Fibroblast of mammary gland (primary cell): ENCODE measurements around the gene KCNIP4.

ENCODE experiments used
- DNase-seq: peaks from one replicate; pipeline ENCODE4 v3.0.0-alpha.2; 2010; ENCODE audit warnings: low read depth
- H3K4me3 ChIP-seq: 2 replicates; pipeline ENCODE4 v1.5.1; 2011; ENCODE audit warnings: low read depth, mild to moderate bottlenecking, low read length, moderate library complexity; ENCODE audit not compliant: control insufficient read depth
- TF ChIP-seq, protein P1 (sequence below): conservative IDR thresholded peaks from 2 replicates; pipeline ENCODE4 v1.5.1; 2011; ENCODE audit warnings: low read depth, low read length, inconsistent platforms; ENCODE audit not compliant: control insufficient read depth, insufficient read depth

KCNIP4 gene

DNA sequence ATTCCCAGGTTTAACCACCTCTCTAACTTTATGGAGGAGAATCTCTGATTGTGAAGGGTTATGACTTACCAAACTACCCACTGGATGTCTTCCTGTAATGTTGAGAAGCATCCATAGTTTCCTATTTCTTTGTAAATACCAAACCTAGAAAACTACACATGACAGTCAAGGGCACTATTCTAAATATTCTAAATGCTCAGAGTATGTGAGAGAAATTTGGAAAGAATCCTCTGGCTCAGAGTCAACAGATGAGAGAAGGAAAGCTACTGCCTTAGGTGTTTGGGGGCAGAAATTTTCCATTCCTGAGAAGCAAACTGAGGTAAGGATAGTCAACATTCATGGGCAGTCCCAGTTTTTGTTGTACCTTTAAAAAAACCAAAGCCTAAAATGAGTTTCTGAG lies 155.8 kb downstream of the KCNIP4 start:
- TF ChIP-seq, protein P1, sequence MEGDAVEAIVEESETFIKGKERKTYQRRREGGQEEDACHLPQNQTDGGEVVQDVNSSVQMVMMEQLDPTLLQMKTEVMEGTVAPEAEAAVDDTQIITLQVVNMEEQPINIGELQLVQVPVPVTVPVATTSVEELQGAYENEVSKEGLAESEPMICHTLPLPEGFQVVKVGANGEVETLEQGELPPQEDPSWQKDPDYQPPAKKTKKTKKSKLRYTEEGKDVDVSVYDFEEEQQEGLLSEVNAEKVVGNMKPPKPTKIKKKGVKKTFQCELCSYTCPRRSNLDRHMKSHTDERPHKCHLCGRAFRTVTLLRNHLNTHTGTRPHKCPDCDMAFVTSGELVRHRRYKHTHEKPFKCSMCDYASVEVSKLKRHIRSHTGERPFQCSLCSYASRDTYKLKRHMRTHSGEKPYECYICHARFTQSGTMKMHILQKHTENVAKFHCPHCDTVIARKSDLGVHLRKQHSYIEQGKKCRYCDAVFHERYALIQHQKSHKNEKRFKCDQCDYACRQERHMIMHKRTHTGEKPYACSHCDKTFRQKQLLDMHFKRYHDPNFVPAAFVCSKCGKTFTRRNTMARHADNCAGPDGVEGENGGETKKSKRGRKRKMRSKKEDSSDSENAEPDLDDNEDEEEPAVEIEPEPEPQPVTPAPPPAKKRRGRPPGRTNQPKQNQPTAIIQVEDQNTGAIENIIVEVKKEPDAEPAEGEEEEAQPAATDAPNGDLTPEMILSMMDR: no peak
- no peak overlapping the region for H3K4me3 ChIP-seq
- no peak for DNase-seq

DNA sequence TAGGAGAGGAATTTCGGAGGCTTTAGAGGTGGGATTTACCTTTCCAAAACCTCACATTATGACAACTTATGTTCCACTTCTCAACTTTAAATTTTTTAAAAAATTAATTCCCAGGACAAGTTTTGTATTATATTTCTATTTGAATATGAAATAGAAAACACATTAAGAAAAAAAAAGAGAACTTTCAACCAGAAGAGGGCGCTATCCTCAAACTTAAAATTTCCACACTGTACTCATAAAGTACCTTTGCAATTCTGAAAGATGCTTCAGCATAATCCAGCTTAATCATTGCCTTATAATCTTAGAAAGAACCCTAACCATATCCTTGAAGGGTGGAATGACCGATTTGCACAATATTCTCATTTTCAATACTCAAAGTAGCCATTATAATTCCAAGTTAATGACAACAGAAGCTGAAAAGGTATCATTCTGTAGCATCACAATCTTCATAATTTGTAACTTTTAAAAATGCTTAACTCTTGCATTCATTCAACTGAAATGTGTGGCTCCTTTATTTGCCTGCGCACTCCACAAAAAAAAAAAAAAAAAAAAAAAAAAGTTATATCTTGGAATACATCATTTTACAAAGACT lies 158.0 kb downstream of the KCNIP4 start:
- TF ChIP-seq, protein P1: peak; percentile 39
- no peak overlapping the region for H3K4me3 ChIP-seq
- DNase-seq: peak; percentile 64

DNA sequence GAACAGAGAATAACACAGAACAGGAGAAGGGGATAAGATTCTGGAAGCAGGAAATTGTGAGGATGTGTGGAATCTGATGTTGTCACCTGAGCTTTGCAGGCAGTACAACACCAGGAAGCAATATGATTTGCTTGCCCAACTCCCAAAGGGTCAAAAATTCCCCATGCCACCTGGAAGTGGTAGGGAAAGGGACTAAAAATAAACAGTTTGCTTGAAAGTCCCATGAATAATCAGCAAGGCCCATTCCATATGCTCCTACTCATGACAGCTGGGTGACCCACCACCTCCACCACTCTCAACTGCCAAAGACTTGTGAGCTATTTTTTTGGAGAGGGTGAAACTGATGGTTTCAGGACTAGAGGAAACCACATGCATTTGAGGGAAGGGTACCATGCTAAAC lies 168.4 kb downstream of the KCNIP4 start:
- no peak overlapping the region for H3K4me3 ChIP-seq
- DNase-seq: peak; percentile 33
- TF ChIP-seq, protein P1: no peak

GRCh38 chr4:21778702-21779101 lies 169.9 kb downstream of the KCNIP4 start:
- TF ChIP-seq, protein P1: no peak
- no peak overlapping the region for H3K4me3 ChIP-seq
- DNase-seq: no peak

DNA sequence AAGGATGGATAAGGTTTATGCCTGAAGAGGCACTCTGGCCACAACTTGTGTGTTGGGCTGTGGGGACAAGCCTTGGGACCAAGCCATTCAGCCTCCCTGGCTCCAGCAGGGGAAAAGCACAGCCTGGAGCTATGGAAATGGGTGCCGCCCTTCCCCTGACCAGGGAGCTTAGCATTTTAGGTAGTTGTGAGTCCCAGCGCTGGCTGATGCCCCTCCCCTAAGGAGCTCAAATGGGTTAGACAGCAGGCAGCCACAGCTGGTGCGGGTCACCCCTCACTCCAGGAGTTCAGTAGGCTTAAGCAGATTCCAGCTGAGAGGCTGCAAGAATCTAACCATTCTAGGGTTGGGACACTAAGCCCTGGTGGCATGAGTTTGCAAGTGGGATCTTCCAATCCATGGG lies 172.9 kb downstream of the KCNIP4 start:
- TF ChIP-seq, protein P1: no peak
- DNase-seq: no peak
- no peak overlapping the region for H3K4me3 ChIP-seq

- TF ChIP-seq, protein P1: no peak
- DNase-seq: peak; percentile 49
- no peak overlapping the region for H3K4me3 ChIP-seq
Observed at GRCh38 chr4:21769404-21770147, 179.0 kb downstream of the KCNIP4 start.
